Activated CD8-positive, alpha-beta T cell treated with anti-CD3 and anti-CD28 coated beads, Interleukin-2, amount 10 ng/mL, durations not matched to agents 7 days and 5 days (primary cell): ENCODE measurements around the gene ADAM19. TPM values are rescaled to one million over a fixed set of nuclear protein-coding genes. Genes with fewer than 3 reads are reported as not detected.
A peak's percentile ranks its signal among the peaks of the same experiment; 100 is the strongest.

Experiments
- ATAC-seq: fragments of 150-1000 bp; cut with Tn5 transposase; one replicate; pipeline ENCODE4 v1.10.0; 2021; ENCODE audit warnings: moderate library complexity
- CTCF ChIA-PET: fragments of 350-600 bp; sonication (Branson Sonifier 250); formaldehyde crosslinking; loops from one replicate; lab custom pipeline; 2021; ENCODE audit warnings: antibody characterized with exemption; lab: Charles Lee
- POLR2A ChIA-PET: fragments of 350-600 bp; sonication (Branson Sonifier 250); formaldehyde crosslinking; loops from one replicate; lab custom pipeline; 2021; ENCODE audit warnings: antibody characterized with exemption; lab: Charles Lee
- DNase-seq: peaks from one replicate; pipeline ENCODE4 v3.0.0-alpha.2; 2020
- H3K27ac Mint-ChIP-seq: one replicate; pipeline ENCODE4 v1.8.0; 2021; ENCODE audit warnings: mild to moderate bottlenecking, mixed read lengths
- H3K27me3 Mint-ChIP-seq: one replicate; pipeline ENCODE4 v1.8.0; 2021; ENCODE audit warnings: low read depth, mixed read lengths
- H3K36me3 Mint-ChIP-seq: one replicate; pipeline ENCODE4 v1.8.0; 2021; ENCODE audit warnings: low read depth, mixed read lengths
- H3K4me1 Mint-ChIP-seq: one replicate; pipeline ENCODE4 v1.8.0; 2021; ENCODE audit warnings: low read depth, mixed read lengths
- H3K4me3 Mint-ChIP-seq: one replicate; pipeline ENCODE4 v1.8.0; 2021; ENCODE audit warnings: mild to moderate bottlenecking, mixed read lengths
- H3K9me3 Mint-ChIP-seq: one replicate; pipeline ENCODE4 v1.8.0; 2022; ENCODE audit warnings: mixed read lengths; ENCODE audit not compliant: insufficient read depth
- total RNA-seq, 2 experiments: library from RNA; stranded (reverse); gene quantifications; one replicate each; pipeline ENCODE4 v1.2.3, GENCODE V29; 2021

ADAM19 gene
- total RNA-seq, 2 experiments from 2014 or later: 77.7 to 80.6 TPM

- H3K27ac Mint-ChIP-seq: no peak overlapping the region
- H3K4me1 Mint-ChIP-seq: peaks cover 28% of the 10 kb centered on the region
Observed at GRCh38 chr5:157506981-157507780, 68.4 kb downstream of the ADAM19 start.

GRCh38 chr5:157506066-157506590, 69.4 kb downstream of the ADAM19 start:
- Mint-ChIP-seq H3K4me1 (peaks cover 30% of the 10 kb centered on the region), H3K9me3 (no peaks in the 10 kb centered on the region), H3K27ac (peak overlapping the region; percentile 58), H3K27me3 (no peaks in the 10 kb centered on the region), H3K4me3 (no peak overlapping the region), H3K36me3 (peaks cover 80% of the 10 kb centered on the region)
- ATAC-seq (no peak), DNase-seq (no peak)
- CTCF ChIA-PET: no interaction called here
- POLR2A ChIA-PET: no interaction called here

More at GRCh38 chr5:157506981-157507780, 68.4 kb downstream of the ADAM19 start:
- no peaks in the 10 kb centered on the region for H3K9me3 Mint-ChIP-seq
- POLR2A ChIA-PET: no interaction called here
- DNase-seq (no peak), ATAC-seq (no peak)
- H3K27me3 Mint-ChIP-seq: no peaks in the 10 kb centered on the region
- CTCF ChIA-PET: interaction anchor here (0.9 to 2.0 kb wide), 2 partner anchors 75 to 212 kb away, joined by 3 to 4 read pairs; no protein-coding TSS in a partner anchor
- H3K36me3 Mint-ChIP-seq: peaks cover 80% of the 10 kb centered on the region
- H3K4me3 Mint-ChIP-seq: no peak overlapping the region

GRCh38 chr5:157505496-157505895, 70.1 kb downstream of the ADAM19 start:
- no peak for ATAC-seq
- Mint-ChIP-seq H3K9me3 (no peaks in the 10 kb centered on the region), H3K36me3 (peaks cover 81% of the 10 kb centered on the region), H3K27ac (no peak overlapping the region), H3K4me1 (peaks cover 30% of the 10 kb centered on the region), H3K27me3 (no peaks in the 10 kb centered on the region), H3K4me3 (no peak overlapping the region)
- CTCF ChIA-PET: no interaction called here
- POLR2A ChIA-PET: no interaction called here
- no peak for DNase-seq

- ATAC-seq (no peak), DNase-seq (no peak)
- peaks cover 30% of the 10 kb centered on the region for H3K4me1 Mint-ChIP-seq
- POLR2A ChIA-PET: no interaction called here
- no peaks in the 10 kb centered on the region for H3K9me3 Mint-ChIP-seq
- peaks cover 75% of the 10 kb centered on the region for H3K36me3 Mint-ChIP-seq
- H3K4me3 Mint-ChIP-seq: no peak overlapping the region
- CTCF ChIA-PET: interaction anchor here (0.8 to 1.1 kb wide), 2 partner anchors 33 to 71 kb away, joined by 3 to 4 read pairs; no protein-coding TSS in a partner anchor
- no peak overlapping the region for H3K27ac Mint-ChIP-seq
- H3K27me3 Mint-ChIP-seq: no peaks in the 10 kb centered on the region
Observed at GRCh38 chr5:157504053-157504452, 71.5 kb downstream of the ADAM19 start.

GRCh38 chr5:157502143-157502647, 73.4 kb downstream of the ADAM19 start:
- H3K9me3 Mint-ChIP-seq: no peaks in the 10 kb centered on the region
- DNase-seq: no peak
- H3K27me3 Mint-ChIP-seq: no peaks in the 10 kb centered on the region
- H3K36me3 Mint-ChIP-seq: peaks cover 67% of the 10 kb centered on the region
- no peak overlapping the region for H3K27ac Mint-ChIP-seq
- CTCF ChIA-PET: no interaction called here
- ATAC-seq: peak; percentile 39
- no peak overlapping the region for H3K4me3 Mint-ChIP-seq
- H3K4me1 Mint-ChIP-seq: peaks cover 30% of the 10 kb centered on the region
- POLR2A ChIA-PET: no interaction called here

GRCh38 chr5:157497875-157498611, 77.5 kb downstream of the ADAM19 start:
- peaks cover 18% of the 10 kb centered on the region for H3K4me1 Mint-ChIP-seq
- ChIA-PET CTCF (no interaction called here), POLR2A (no interaction called here)
- H3K36me3 Mint-ChIP-seq: peaks cover 60% of the 10 kb centered on the region
- no peaks in the 10 kb centered on the region for H3K9me3 Mint-ChIP-seq
- no peaks in the 10 kb centered on the region for H3K27me3 Mint-ChIP-seq
- H3K4me3 Mint-ChIP-seq: no peak overlapping the region
- ATAC-seq: no peak
- DNase-seq: no peak
- H3K27ac Mint-ChIP-seq: no peak overlapping the region

GRCh38 chr5:157496864-157497263, 78.7 kb downstream of the ADAM19 start:
- H3K4me1 Mint-ChIP-seq: peaks cover 7% of the 10 kb centered on the region
- H3K4me3 Mint-ChIP-seq: no peak overlapping the region
- CTCF ChIA-PET: interaction anchor here (0.6 kb wide), 1 partner anchor 38 kb away, joined by 3 read pairs; no protein-coding TSS in a partner anchor
- H3K27ac Mint-ChIP-seq: no peak overlapping the region
- no peak for DNase-seq
- POLR2A ChIA-PET: no interaction called here
- ATAC-seq: no peak
- no peaks in the 10 kb centered on the region for H3K9me3 Mint-ChIP-seq
- no peaks in the 10 kb centered on the region for H3K27me3 Mint-ChIP-seq
- H3K36me3 Mint-ChIP-seq: peaks cover 55% of the 10 kb centered on the region

GRCh38 chr5:157494178-157494832, 81.3 kb downstream of the ADAM19 start:
- H3K27ac Mint-ChIP-seq: peak overlapping the region; percentile 24
- H3K27me3 Mint-ChIP-seq: no peaks in the 10 kb centered on the region
- H3K36me3 Mint-ChIP-seq: peaks cover 57% of the 10 kb centered on the region
- DNase-seq (no peak), ATAC-seq (no peak)
- H3K4me1 Mint-ChIP-seq: peaks cover 7% of the 10 kb centered on the region
- no peak overlapping the region for H3K4me3 Mint-ChIP-seq
- ChIA-PET CTCF (interaction anchor here (1.5 kb wide), 1 partner anchor 9 kb away, joined by 3 read pairs; no protein-coding TSS in a partner anchor), POLR2A (interaction anchor here (0.7 kb wide), 1 partner anchor 33 kb away, joined by 3 read pairs; no protein-coding TSS in a partner anchor)
- H3K9me3 Mint-ChIP-seq: no peaks in the 10 kb centered on the region

GRCh38 chr5:157492886-157493285, 82.7 kb downstream of the ADAM19 start:
- Mint-ChIP-seq H3K27me3 (no peaks in the 10 kb centered on the region), H3K9me3 (no peaks in the 10 kb centered on the region), H3K27ac (peak overlapping the region; percentile 36), H3K4me1 (peaks cover 14% of the 10 kb centered on the region), H3K4me3 (no peak overlapping the region), H3K36me3 (peaks cover 70% of the 10 kb centered on the region)
- CTCF ChIA-PET: no interaction called here
- no peak for ATAC-seq
- DNase-seq: no peak
- POLR2A ChIA-PET: no interaction called here

- POLR2A ChIA-PET: no interaction called here
- peaks cover 69% of the 10 kb centered on the region for H3K36me3 Mint-ChIP-seq
Observed at GRCh38 chr5:157491471-157491995, 84.0 kb downstream of the ADAM19 start.

GRCh38 chr5:157487358-157487757, 88.2 kb downstream of the ADAM19 start:
- peak overlapping the region; percentile 44 for H3K27ac Mint-ChIP-seq
- POLR2A ChIA-PET: no interaction called here
- no peaks in the 10 kb centered on the region for H3K9me3 Mint-ChIP-seq
- H3K4me3 Mint-ChIP-seq: no peak overlapping the region
- peaks cover 29% of the 10 kb centered on the region for H3K4me1 Mint-ChIP-seq
- CTCF ChIA-PET: interaction anchor here (0.9 kb wide), 1 partner anchor 10 kb away, joined by 3 read pairs; no protein-coding TSS in a partner anchor
- DNase-seq (no peak), ATAC-seq (peak; percentile 33)
- peaks cover 79% of the 10 kb centered on the region for H3K36me3 Mint-ChIP-seq
- no peaks in the 10 kb centered on the region for H3K27me3 Mint-ChIP-seq

More at GRCh38 chr5:157491471-157491995, 84.0 kb downstream of the ADAM19 start:
- CTCF ChIA-PET: no interaction called here
- no peak for ATAC-seq
- Mint-ChIP-seq H3K4me1 (peaks cover 28% of the 10 kb centered on the region), H3K27ac (no peak overlapping the region), H3K27me3 (no peaks in the 10 kb centered on the region), H3K9me3 (no peaks in the 10 kb centered on the region), H3K4me3 (no peak overlapping the region)
- DNase-seq: no peak
